Activated CD8-positive, alpha-beta T cell treated with anti-CD3 and anti-CD28 coated beads for 36 hours (primary cell): ENCODE results near the gene KCNIP1. TPM values are rescaled to one million over a fixed set of nuclear protein-coding genes. Genes with fewer than 3 reads are reported as not detected.

Experiments used
- ATAC-seq: fragments of 200-7000 bp; cut with Tn5 transposase; one replicate; pipeline ENCODE4 v1.10.0; 2021; ENCODE audit warnings: mild to moderate bottlenecking, moderate library complexity
- CTCF ChIA-PET: fragments of 350-600 bp; sonication (Branson Sonifier 250); formaldehyde crosslinking; loops from one replicate; lab custom pipeline; 2021; ENCODE audit warnings: antibody characterized with exemption; lab: Charles Lee
- POLR2A ChIA-PET: fragments of 350-600 bp; sonication (Branson Sonifier 250); formaldehyde crosslinking; loops from one replicate; lab custom pipeline; 2021; ENCODE audit warnings: antibody characterized with exemption; lab: Charles Lee
- DNase-seq: peaks from one replicate; pipeline ENCODE4 v3.0.0-alpha.2; 2020
- H3K27ac Mint-ChIP-seq: one replicate; pipeline ENCODE4 v1.8.0; 2021; ENCODE audit warnings: mild to moderate bottlenecking, mixed read lengths
- H3K27me3 Mint-ChIP-seq: one replicate; pipeline ENCODE4 v1.8.0; 2021; ENCODE audit warnings: mixed read lengths
- H3K36me3 Mint-ChIP-seq: one replicate; pipeline ENCODE4 v1.8.0; 2021; ENCODE audit warnings: low read depth, mixed read lengths
- H3K4me1 Mint-ChIP-seq: one replicate; pipeline ENCODE4 v1.8.0; 2021; ENCODE audit warnings: low read depth, mixed read lengths
- H3K4me3 Mint-ChIP-seq: one replicate; pipeline ENCODE4 v1.8.0; 2021; ENCODE audit warnings: mild to moderate bottlenecking, moderate library complexity, mixed read lengths
- H3K9me3 Mint-ChIP-seq: one replicate; pipeline ENCODE4 v1.8.0; 2021; ENCODE audit warnings: mixed read lengths
- CTCF ChIP-seq: fragments of 200-600 bp; IDR thresholded peaks from one replicate; pipeline ENCODE4 v1.8.0; 2022; ENCODE audit warnings: antibody characterized with exemption, mild to moderate bottlenecking
- intact Hi-C: fragments of 100-400 bp; cut with micrococcal nuclease; formaldehyde crosslinking; loops from one replicate; pipeline ENCODE4 v1.10.0; 2022
- total RNA-seq, 2 experiments: library from RNA; stranded (reverse); gene quantifications; one replicate each; pipeline ENCODE4 v1.2.3, GENCODE V29; 2021

The KCNIP1 gene
- total RNA-seq, 2 experiments from 2014 or later = not detected

DNA sequence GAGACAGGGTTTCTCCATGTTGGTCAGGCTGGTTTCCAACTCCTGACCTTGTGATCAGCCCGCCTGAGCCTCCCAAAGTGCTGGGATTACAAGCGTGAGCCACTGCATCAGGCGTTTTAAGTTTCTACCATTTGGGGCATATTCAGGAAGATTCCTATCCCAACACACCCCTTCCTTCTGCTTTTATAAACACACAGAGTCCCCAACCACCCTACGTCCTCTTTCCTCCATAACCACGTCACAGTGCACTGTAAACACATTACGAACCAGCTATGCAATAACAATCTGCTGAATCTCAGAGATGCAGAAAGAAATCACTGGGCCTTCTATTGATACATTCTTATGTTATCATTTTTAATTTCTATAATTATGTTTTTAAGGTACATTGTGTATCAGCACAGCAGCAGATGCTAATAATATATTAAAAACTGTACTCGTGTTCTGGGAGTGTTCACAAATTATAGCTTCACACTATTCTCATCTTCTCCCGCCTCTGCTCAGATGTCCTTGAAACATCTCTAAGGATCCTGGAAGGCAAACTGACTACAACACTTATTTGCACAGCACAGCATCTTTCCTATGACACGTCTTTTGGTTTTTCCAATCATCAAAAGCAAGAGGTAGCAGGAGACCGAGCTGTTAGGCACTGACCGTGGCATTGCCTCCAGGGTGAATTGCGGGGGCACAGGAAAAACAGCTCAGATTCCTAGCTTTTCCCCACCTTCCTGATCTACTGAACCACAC is 60.2 kb downstream of the KCNIP1 start:
- Mint-ChIP-seq H3K4me3 (no peak overlapping the region), H3K4me1 (peaks cover 6% of the 10 kb centered on the region), H3K27ac (no peak overlapping the region), H3K27me3 (peaks cover 34% of the 10 kb centered on the region), H3K9me3 (no peaks in the 10 kb centered on the region), H3K36me3 (no peaks in the 10 kb centered on the region)
- no peak for ATAC-seq
- no peak for DNase-seq
- TF ChIP-seq CTCF = no peak
- POLR2A ChIA-PET = no interaction called here
- intact Hi-C loops = no loop called here
- CTCF ChIA-PET = interaction anchor here (1.7 kb wide), 1 partner anchor 11 kb away, joined by 4 read pairs; no protein-coding TSS in a partner anchor

DNA sequence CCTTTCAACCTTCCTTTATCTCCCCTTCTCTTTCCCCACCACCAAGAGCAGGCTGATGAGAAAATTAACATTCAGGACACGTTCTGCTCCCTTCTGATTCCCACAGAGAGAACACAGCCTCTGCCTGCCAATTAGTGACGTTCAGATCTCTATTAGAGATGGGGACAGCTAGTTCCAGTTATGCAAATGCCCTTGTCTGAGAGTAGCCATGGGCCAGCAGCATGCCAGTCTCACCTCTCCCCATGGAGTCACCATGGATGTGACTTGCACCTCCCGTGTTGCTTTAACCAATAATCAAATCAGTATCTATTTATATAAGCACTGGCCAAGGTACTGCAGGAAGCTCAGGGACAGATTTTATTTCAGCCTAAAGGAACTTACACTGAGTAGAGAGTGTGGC is 61.3 kb downstream of the KCNIP1 start:
- Mint-ChIP-seq H3K4me1 (peaks cover 6% of the 10 kb centered on the region), H3K4me3 (no peak overlapping the region), H3K36me3 (no peaks in the 10 kb centered on the region), H3K27me3 (peaks cover 36% of the 10 kb centered on the region), H3K9me3 (no peaks in the 10 kb centered on the region), H3K27ac (no peak overlapping the region)
- POLR2A ChIA-PET = no interaction called here
- intact Hi-C loops = no loop called here
- TF ChIP-seq CTCF = no peak
- CTCF ChIA-PET = interaction anchor here (0.9 kb wide), 1 partner anchor 9 kb away, joined by 3 read pairs; no protein-coding TSS in a partner anchor
- DNase-seq = no peak
- ATAC-seq = no peak

- H3K9me3 Mint-ChIP-seq = no peaks in the 10 kb centered on the region
- ChIA-PET CTCF (interaction anchor here (1.7 to 2.1 kb wide), 2 partner anchors 30 to 134 kb away, joined by 4 to 6 read pairs; no protein-coding TSS in a partner anchor), POLR2A (no interaction called here)
- ATAC-seq (no peak), DNase-seq (no peak)
- no peak overlapping the region for H3K4me3 Mint-ChIP-seq
- H3K27ac Mint-ChIP-seq = no peak overlapping the region
- peaks cover 20% of the 10 kb centered on the region for H3K4me1 Mint-ChIP-seq
- H3K36me3 Mint-ChIP-seq = no peaks in the 10 kb centered on the region
- TF ChIP-seq CTCF = no peak
- H3K27me3 Mint-ChIP-seq = peaks cover 42% of the 10 kb centered on the region
- intact Hi-C loops = no loop called here
Observed at GRCh38 chr5:170569101-170569500, 65.3 kb downstream of the KCNIP1 start.

- ATAC-seq = no peak
- peaks cover under 1% of the 10 kb centered on the region for H3K9me3 Mint-ChIP-seq
- TF ChIP-seq CTCF = no peak
- H3K36me3 Mint-ChIP-seq = no peaks in the 10 kb centered on the region
- DNase-seq = no peak
- peaks cover 47% of the 10 kb centered on the region for H3K27me3 Mint-ChIP-seq
- H3K27ac Mint-ChIP-seq = no peak overlapping the region
- intact Hi-C loops = no loop called here
- ChIA-PET POLR2A (no interaction called here), CTCF (interaction anchor here (1.1 kb wide), 1 partner anchor 9 kb away, joined by 3 read pairs; no protein-coding TSS in a partner anchor)
- H3K4me3 Mint-ChIP-seq = no peak overlapping the region
- H3K4me1 Mint-ChIP-seq = peaks cover 20% of the 10 kb centered on the region
Observed at GRCh38 chr5:170570476-170570875, 66.7 kb downstream of the KCNIP1 start.

DNA sequence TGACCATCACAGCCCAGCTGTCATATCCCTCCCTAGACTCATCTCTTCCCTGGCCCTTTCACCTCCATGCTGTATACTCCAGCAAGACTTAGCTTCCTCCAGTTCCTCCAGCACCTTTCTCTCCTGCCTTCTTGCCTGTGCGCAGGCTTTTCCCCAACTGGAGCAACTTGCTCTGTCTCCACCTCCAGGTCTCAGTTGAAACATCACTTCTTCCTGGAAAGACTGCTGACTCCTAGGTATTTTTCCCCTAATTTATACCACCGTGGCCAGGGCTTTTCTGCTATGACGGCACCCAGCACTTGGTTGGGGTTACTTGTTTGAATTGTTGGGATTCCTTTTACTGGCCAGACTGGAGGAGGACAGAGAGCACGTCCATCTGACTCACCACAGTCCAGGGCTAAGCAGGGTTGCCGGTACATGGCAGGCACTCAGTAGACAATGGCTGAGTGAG is 67.5 kb downstream of the KCNIP1 start:
- peaks cover 3% of the 10 kb centered on the region for H3K9me3 Mint-ChIP-seq
- no peak for TF ChIP-seq CTCF
- ChIA-PET POLR2A (interaction anchor here (1.2 kb wide), 1 partner anchor 815 kb away, joined by 3 read pairs; no protein-coding TSS in a partner anchor), CTCF (interaction anchor here (1.0 to 1.1 kb wide), 2 partner anchors 8 to 136 kb away, joined by 3 read pairs; no protein-coding TSS in a partner anchor)
- ATAC-seq = no peak
- H3K27me3 Mint-ChIP-seq = peaks cover 50% of the 10 kb centered on the region
- intact Hi-C loops = no loop called here
- no peaks in the 10 kb centered on the region for H3K36me3 Mint-ChIP-seq
- H3K4me3 Mint-ChIP-seq = no peak overlapping the region
- no peak overlapping the region for H3K27ac Mint-ChIP-seq
- H3K4me1 Mint-ChIP-seq = peaks cover 20% of the 10 kb centered on the region
- no peak for DNase-seq
